ENCODE results near the gene SLC25A33. TPM values are rescaled to one million over a fixed set of nuclear protein-coding genes. Genes with fewer than 3 reads are reported as not detected.

Gene SLC25A33
- total and polyA plus RNA-seq, 2 donors (not counting 1 experiment from before 2014, with no cell fraction given): 2.3 to 5.0 TPM

GRCh38 chr1:9500756-9501754 lies 38.2 kb upstream of the SLC25A33 start:
- POLR2A ChIA-PET: no interaction called here
- no peak overlapping the region for H3K4me2 ChIP-seq (replicated peaks; ENCODE audit: low read depth, low read length, poor library complexity, severe bottlenecking)
- Mint-ChIP-seq H3K4me3 (no peak overlapping the region), H3K27ac (no peak overlapping the region), H3K27me3 (peaks cover 10% of the 10 kb centered on the region), H3K9me3 (ENCODE audit: insufficient read depth) (no peaks in the 10 kb centered on the region), H3K4me1 (no peaks in the 10 kb centered on the region)
- no peaks in the 10 kb centered on the region for H3K4me1 ChIP-seq (ENCODE audit: control insufficient read depth in 2 of 2, insufficient read depth in 2 of 2, low read length in 2 of 2)
- TF ChIP-seq EZH2 (IDR thresholded peaks at IDR 0.05; ENCODE audit: borderline replicate concordance, insufficient read depth, low read depth, low read length, poor library complexity, severe bottlenecking): no peak
- TF ChIP-seq, protein P1, sequence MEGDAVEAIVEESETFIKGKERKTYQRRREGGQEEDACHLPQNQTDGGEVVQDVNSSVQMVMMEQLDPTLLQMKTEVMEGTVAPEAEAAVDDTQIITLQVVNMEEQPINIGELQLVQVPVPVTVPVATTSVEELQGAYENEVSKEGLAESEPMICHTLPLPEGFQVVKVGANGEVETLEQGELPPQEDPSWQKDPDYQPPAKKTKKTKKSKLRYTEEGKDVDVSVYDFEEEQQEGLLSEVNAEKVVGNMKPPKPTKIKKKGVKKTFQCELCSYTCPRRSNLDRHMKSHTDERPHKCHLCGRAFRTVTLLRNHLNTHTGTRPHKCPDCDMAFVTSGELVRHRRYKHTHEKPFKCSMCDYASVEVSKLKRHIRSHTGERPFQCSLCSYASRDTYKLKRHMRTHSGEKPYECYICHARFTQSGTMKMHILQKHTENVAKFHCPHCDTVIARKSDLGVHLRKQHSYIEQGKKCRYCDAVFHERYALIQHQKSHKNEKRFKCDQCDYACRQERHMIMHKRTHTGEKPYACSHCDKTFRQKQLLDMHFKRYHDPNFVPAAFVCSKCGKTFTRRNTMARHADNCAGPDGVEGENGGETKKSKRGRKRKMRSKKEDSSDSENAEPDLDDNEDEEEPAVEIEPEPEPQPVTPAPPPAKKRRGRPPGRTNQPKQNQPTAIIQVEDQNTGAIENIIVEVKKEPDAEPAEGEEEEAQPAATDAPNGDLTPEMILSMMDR (IDR thresholded peaks at IDR 0.05): no peak
- peaks cover 0 to 4% (median 0%) of the 10 kb centered on the region in 3 donors for H3K9me3 ChIP-seq (ENCODE audit: control extremely low read depth in 1 of 3, control insufficient read depth in 2 of 3, insufficient read depth in 1 of 3, low read length in 2 of 3)
- CTCF ChIA-PET: interaction anchor here (1.0 to 1.2 kb wide), 3 partner anchors 9 to 212 kb away, joined by 3 read pairs; no protein-coding TSS in a partner anchor
- no peaks in the 10 kb centered on the region for H3K79me2 ChIP-seq (ENCODE audit: control insufficient read depth, insufficient read depth, low read length)
- no peak overlapping the region for H3K27ac ChIP-seq (ENCODE audit: low read length in 2 of 2)
- intact Hi-C loops (cut with micrococcal nuclease): no loop called here
- H2AFZ ChIP-seq (ENCODE audit: insufficient read depth, low read depth, low read length, poor library complexity, severe bottlenecking): no peak overlapping the region
- H3K27me3 ChIP-seq (replicated peaks in 1 of 4; ENCODE audit: control extremely low read depth in 1 of 4, control insufficient read depth in 3 of 4, insufficient read depth in 4 of 4, low read length in 3 of 4): peaks cover 0 to 7% (median 0%) of the 10 kb centered on the region in 4 experiments
- no peaks in the 10 kb centered on the region for H3K36me3 ChIP-seq (replicated peaks in 1 of 2; ENCODE audit: control extremely low read depth in 1 of 2, control insufficient read depth in 1 of 2, extremely low read depth in 1 of 2, insufficient read depth in 2 of 2, low read length in 1 of 2)
- 83% methylated on average over 16 of the region's 17 CpGs for WGBS (ENCODE audit: insufficient coverage)
- no peak overlapping the region for H3K9ac ChIP-seq (ENCODE audit: low read length)
- ATAC-seq (ENCODE audit: low read depth) (no peak), DNase-seq (no peak)
- no peaks in the 10 kb centered on the region for H4K20me1 ChIP-seq (ENCODE audit: control insufficient read depth, insufficient read depth, low read length, poor library complexity, severe bottlenecking)
- H3K4me3 ChIP-seq (ENCODE audit: control extremely low read depth in 1 of 5, extremely low read depth in 1 of 5, insufficient read depth in 1 of 5, low read depth in 2 of 5, low read length in 4 of 5): no peak overlapping the region

All from B cell (primary cell).